ENCODE results near the gene CDKAL1.
"Not testable (repeated sequence)": the region's sequence is repeated elsewhere in the genome, so short reads cannot be mapped to it uniquely, and the experiment has no call there.

Gene CDKAL1

DNA sequence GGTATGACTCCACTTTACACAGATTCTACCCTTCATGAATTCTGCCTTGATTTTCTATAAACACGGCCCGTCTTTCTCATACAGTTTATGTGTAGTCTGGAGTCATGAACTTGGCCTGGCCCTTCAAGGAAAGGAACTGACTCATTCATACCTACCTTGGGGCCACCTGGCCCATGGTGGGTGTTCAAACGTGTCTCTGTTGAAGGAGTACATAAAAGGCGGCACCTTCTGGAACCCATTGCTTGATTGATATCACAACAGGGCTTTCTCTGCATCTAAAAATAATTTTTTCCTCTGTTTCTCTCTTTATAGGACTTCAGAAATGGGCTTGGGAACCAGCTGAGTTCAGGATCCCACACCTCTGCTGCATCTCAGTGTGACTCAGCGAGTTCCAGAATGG, 696.3 kb downstream of the CDKAL1 start:
- no peak for DNase-seq

DNA sequence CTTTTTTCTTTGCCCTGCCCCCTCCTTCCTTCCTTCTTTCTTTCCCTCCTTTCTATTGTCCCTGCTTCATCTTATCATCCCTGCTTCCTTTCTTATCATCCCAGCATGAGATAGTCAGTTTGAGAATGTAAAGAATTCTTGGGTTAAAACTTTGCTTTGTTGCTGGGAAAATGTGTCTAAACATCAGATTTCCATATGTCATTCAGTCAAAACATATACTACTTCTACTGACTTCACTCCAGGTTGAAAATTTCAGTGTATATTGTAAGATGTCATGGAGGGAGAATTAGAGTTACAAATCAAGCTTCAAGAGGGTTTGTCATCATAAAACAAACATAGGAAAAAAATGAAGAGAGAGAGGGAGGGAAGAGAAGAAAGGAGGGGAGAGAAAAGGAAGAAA, 700.9 kb downstream of the CDKAL1 start:
- no peak for DNase-seq

DNA sequence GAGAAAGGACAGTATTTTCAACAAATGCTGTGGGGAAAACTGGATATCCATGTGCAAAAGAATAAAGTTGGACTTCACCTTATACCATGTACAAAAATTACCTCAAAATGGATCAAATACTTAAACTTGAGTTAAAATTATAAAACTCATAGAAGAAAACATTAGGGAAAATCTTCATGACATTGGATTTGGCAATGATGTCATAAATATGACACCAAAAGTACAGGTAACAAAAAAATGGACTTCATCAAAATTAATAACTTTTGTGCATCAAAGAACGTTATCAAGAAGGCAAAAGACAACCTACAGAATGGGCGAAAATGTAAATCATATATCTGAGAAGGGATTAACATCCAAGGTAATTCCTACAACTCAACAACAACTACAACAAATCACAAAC, 704.0 kb downstream of the CDKAL1 start:
- DNase-seq: no peak

DNA sequence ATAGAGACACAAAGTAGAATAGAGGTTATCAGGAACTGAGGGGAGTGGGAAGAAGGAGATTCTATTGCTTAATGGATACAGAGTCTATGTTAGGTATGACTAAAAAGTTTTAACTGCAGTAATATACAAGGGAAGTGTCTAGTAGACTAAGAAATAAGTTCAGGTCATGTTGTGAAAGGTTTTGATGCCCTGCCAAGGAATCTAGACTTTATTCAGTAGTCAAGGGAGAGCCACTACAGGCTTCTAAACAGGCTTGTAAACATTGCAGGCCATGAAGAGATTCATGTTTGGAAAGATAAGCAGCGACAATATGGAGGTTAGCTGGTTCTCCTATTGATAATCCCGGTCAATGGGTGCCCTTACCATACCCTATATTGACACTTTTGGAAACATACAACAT, 706.5 kb downstream of the CDKAL1 start:
- no peak for DNase-seq

DNA sequence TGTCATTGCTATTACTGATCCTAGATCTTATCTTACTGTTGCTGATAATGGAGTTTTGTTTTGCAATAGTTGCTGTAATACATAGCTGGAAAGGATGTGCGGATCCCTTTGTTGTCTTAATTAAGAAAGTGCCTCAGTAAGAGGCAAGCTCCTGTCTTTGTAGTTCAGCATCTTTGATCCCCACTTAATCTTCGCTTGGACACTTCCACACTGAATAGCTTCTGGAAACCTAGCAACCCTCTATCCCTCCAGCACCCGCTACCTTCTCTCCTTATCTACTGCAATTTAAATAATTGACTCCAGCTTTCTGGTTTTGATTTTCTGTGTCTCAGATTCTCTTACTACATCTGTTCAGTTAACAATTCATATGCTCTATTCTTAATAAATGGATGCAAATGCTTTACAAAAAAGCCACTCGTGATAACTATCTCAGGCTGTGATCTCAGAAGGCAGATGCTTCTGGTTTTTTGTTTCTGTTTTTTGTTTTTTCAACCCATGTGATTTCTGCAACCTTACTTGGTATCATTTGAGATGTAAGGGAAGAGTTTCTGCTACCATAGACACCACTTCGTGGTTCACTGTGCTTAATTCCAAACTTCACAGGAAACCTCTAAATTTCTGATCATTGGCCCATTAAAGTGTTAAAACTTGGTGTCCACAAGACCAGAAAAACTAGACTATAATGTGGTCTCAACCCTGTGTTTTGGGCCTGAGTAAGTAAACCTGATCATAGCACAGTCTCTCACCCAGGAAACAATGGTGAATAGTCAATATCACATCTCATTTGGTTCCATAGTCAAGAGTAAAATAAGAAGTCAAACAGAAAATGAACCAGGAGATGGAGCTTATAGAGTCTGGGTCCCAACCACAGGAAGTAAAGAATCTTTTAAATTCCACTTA, 707.2 kb downstream of the CDKAL1 start:
- no peak for DNase-seq

DNA sequence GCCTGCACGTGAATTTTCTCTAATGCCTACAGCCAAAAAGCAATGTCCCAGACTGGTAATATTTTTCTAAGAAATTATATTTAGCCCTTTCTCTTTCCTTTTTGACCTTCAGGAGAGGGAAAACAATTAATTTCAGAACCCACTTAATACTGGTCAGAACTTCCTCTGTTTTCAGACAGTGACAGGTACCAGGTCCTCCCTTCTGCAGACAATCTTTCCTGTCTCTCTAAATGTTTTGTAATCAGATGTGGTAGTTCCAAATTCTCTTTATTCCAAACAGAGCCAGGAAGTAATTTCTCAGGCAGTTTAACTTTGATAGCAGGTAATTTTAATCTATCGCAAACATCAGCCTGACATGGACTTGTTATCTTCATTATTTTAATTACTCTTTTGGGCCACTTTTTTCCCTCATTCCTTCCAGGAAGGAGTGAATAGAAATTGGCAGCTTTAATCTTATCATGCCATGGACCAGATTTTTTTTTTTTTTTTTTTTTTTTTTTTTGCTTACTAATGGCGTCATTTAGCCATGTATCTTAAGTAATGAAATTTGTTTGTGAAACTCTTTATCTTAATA, 710.7 kb downstream of the CDKAL1 start:
- no peak for DNase-seq

DNA sequence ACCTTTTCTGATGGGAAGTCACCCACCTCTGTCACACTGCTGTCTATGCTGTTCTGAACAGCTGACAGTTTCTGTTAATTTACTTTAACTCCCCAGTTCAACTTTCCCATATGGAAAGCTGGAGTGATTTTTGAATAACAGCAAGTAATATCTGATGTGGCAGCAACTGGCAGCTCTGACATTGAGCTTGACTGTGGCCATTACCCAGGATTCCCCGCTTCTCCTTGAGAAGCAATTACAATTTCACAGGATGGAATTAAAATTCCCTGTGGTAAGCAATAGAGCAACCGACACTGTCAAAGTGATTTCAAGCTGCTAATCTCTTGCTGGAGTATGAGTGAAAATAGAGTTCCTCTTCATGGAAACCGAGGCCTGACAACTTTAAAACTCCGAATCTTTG, 711.2 kb downstream of the CDKAL1 start:
- DNase-seq: no peak

DNA sequence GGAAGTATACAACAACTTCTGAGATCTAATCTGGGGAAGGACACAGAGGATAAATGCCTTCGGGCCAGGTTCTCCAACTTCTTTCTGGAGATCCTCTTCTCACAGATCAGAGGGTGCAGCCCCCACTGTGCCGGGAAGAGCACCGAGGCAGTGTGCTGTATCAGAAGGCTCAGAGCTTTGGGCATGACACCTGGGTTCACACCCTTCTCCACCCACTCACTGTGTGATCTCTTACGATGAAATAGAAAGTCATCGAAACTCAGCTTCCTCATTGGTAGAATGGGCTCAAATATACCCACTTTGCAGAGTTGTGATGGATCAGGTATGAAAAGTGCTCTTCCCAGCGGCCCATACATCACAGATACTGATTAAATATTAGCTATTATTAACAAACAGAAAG, 711.8 kb downstream of the CDKAL1 start:
- DNase-seq: no peak

DNA sequence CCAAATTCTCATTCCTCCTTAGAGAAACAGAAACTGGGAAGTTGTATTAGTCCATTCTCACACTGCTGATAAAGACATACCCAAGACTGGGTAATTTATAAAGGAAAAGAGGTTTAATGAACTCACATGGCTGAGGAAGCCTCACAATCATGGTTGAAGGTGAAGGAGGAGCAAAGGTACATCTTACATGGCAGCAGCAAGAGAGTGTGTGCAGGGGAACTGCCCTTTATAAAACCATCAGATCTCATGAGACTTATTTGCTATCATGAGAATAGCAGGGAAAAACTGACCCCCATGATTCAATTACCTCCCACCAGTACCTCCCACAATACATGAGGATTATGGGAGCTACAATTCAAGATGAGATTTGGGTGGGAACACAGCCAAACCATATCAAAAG, 720.2 kb downstream of the CDKAL1 start:
- not testable (repeated sequence) for DNase-seq

DNA sequence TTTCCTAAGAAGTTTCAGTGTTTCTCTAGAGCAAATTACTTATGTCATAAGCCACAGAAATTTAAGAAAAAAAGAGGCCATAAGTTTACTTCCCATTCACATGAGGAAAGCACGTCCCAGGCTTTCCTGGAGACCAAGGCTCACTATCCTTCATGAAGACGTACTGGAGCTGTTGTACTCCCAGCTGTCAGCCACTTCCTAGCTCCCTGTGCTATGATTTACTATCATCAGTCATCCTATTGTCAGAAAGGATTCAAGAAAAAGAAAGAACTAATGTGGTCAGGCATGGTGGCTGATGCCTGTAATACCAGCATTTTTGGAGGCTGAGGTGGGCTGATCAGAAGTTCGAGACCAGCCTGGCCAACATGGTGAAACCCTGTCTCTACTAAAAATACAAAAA, 721.9 kb downstream of the CDKAL1 start:
- no peak for DNase-seq

DNA sequence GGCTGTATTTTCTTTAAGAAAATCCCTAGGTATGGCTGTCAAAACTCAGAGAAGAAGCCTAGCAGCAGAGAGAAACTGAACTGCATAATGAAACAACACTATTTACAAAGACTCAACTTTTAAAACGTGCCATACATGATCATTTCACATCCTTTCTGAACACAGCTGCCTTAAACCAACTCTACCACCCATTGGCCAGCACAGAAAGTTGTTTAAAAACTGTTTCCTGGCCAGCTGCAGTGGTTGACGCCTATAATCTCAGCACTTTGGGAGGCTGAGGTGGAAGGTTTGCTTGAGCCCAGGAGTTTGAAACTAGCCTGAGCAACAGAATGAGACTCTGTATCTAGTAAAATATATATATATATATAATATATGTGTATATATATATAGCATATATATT, 722.9 kb downstream of the CDKAL1 start:
- no peak for DNase-seq

DNA sequence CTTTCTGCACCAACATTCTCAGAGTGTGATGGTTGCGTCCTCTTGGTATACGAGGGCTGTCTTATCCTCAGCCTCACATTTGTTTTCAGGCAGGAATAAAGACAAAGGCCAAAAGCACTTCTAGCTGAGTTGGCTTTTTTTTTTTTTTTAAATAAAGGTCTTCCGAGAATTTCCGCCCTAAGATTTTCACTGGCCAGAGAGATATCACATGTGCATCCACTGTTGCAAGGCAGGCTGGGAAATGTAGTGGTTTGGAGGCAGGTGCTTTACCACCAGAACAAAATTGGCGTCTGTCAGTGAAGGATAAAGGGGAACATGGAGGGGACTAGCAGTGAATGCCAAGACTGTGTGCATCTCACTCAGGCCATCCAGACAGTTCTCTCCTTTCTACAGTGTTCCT, 724.4 kb downstream of the CDKAL1 start:
- DNase-seq: no peak

DNA sequence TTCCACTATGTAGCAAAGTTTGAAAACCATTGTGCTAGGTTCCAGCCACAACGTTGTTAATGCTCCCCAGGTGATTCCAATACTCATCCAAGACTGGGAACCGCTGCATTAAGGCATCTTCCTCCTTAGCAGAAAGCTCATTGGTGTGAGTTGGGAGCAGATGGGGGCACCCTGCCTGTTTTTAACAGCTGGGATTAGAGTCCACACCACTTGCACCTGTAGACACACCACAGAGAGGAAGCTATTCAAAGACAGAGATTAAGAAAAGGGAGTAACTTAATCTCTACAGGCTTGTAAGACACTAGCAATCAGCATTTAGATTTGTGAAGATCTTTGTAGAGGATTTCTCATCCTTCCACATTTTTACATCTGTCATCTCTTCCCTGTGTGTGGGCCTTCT, 725.4 kb downstream of the CDKAL1 start:
- no peak for DNase-seq

DNA sequence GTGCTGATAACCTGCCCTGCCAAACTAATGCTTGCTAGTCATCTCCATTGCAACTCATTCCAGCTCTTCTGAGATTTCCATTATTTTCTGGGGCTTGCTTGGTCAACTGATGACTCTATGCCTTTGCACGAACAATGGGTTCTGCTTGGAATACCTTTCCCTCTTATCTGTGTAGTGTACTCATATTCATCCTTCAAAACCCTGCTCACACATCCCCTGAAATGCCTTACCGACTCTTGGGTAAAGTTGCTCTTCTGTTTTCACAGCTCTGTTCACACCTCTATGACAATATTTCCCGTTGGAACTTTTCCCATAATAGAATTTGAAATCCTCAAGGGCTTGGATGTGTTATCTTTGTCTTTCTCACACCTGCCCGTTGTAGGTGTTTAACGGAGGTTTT, 728.2 kb downstream of the CDKAL1 start:
- DNase-seq: no peak

DNA sequence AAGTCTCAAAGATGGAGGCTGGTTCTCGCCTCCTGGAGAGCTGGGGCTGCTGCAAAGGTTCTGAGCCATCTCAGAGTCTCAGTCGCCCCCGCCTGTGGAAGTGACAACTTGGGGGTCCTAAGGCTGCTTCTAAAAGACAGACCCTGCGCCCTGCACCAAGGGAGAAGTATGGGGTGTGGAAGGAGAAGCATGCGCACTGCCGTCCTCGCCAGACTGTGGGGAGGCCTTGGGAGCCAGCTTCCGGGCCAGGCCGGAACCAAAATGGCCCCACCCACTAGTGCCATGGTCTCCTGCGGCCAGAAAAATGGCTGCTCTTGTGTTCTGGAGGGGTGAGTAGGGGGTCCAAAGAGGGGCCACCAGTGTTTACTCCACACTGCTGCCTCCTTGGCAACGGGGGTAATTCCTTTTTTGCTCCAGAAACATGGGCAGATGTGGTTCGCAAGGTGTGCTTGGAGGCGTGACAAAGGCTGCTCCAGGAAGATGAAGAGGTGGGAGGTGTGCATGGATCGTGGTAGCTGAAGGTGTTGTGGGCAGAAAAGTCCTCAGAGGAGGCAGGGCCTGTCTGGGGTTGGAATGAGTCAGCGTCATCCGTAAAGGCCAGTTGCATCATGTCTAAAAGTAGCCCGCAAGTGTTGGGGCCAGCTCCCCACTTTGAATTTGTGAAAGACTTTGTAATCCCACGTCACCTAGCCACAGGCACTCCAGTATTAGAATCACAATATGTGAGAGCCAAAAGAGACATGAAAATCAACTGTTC, 729.5 kb downstream of the CDKAL1 start:
- DNase-seq: peak; percentile 54

DNA sequence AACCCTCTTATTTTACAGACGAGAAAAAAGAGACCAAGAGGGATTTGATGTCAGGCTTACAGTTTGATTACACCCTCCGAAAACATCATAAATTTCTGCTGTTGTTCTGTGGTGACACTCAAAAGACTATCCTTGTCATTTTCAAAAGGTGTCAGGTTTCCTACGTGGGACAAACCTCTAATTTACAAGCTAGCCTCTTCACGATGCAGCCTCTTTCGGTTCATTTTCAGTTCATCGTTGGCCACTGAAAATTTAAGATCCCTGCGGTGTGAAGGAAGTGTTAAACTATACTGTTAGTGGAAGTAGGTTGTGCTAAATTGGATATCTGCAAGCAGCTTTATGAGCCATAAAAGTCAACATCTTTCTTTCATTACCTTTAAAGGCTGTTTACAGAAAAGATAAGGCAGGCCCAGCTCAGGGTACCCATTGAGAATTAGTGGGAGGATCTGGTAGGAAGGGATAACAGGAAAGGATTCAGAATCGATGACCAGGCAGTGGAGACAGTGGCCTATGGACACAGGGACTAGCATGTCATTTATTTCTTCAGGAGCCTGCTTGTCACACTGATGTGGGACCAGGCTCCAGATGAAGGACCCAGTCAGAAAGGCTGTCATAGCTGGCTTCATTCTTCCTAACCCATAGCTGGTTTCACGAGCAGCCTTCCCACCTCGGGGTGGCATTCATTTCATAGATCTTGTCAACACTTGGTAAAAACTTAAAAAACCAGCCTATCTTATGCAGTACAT, 730.2 kb downstream of the CDKAL1 start:
- no peak for DNase-seq

DNA sequence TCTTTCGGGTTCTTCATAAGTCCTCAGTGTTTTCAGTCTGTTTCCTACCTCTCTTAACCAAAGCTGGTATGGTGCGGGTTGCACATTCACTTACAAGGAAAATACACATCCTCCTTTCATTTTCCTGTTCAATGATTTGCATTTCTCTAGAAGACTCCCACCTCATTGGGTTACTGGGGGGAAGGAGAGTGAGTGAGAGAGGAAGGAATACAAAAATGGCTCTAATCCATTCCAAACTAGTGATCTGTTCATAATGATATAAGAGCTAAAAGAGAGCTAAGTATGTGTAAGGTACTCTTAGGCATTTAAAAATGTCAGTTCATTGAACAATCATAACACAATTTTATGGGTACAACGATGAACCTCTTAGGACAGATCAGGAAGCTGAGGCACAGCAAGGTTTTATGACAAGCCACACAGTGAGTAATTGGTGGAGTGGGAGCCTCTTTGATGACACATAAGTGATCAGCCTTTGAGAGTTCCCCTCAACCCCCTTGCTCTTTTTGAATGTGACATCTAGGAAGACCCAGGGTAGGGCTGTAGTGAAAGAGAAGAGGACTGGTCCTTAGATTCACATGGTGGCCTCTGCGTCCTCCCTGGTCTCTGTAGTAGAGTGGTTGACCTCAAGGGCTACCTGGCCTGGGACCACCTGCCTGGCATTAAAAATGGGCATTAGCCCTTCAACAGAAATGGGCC, 730.9 kb downstream of the CDKAL1 start:
- DNase-seq: peak; percentile 68

DNA sequence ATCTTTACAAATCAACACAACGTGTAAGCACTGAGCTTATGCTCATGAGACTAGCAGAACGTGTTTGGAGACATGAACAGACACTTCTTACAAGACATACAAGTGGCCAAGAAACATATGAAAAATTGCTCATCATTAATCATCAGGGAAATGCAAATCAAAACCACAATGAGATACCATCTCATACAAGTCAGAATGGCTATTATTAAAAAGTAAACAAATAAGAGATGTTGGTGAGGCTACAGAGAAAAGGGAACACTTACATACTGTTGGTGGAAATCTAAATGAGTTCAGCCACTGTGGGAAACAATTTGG, 731.4 kb downstream of the CDKAL1 start:
- DNase-seq: peak; percentile 17

DNA sequence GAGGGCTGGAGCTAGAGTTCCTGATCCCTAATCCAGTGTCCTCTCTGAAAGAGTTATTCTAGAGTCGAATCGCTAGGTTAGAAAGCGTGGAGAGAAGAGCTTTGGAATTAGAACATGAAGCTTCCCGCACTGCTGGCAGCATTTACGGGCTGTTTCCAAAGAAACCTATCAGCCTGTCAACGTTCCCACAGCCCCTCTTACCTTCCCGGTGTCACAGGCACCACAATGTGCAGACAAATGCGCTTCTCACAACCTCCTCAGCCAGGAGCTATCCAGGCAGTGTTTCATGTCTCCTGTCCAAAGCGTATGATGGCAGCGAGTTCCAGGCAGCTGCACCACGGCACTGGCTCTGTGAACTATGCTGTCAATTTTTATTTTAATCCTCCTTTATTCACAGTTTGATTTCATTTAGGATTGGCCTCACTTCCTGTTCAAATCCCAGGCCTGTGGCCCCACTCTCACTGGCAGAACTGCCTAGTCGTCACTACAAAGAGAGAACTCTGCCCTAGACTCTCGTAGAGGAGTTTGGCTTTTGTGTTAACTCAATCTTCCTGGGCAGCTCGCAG, 736.5 kb downstream of the CDKAL1 start:
- DNase-seq: no peak

DNA sequence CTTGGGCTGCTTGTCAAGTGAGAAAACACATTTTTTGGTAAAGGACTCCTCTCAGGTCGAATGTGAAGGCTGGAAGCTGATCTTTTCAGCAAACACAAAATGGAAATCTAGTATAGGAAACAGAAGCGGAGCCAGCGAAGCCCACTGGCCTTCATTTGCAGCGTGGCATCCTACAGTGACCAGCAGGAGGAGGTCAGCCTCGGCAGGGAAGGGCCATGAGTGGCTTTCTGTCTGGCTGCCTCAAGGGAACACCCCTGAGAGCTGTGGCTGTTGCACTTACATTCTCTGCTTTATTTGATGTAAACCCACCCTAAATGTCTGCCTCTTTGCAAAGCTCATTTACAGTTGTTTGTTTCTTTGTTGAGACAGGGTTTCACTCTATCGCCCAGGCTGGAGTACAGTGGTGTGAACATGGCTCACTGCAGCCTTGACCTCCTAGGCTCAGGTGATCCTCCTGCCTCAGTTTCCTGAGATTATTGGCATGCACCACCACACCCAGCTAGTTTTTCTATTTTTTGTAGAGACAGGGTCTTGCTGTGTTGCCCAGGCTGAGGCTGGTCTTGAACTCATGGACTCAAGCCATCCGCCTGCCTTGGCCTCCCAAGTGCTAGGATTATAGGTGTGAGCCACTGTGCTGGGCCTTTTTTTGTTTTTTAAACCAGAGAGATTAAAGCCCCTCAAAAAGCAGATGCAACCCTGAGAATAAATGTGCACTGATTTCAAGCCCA, 737.3 kb downstream of the CDKAL1 start:
- no peak for DNase-seq

DNA sequence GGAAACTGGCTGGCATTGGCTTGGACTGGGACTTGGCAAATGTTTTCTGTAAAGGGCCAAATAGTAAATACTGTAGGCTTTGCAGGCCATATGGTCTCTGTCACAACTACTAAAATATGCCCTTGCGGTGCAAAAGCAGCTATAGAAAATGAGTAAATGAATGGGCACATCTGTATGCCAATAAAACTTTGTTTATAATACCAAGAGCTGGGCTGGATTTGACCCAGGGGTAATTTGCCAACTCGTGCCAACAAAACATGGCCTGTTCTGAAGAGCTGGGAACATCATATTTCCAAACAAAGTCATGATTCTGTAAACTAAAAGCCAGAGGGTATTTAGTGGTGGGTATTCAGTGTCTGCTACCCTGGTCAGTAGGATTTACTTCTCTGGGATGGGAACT, 739.2 kb downstream of the CDKAL1 start:
- no peak for DNase-seq

DNA sequence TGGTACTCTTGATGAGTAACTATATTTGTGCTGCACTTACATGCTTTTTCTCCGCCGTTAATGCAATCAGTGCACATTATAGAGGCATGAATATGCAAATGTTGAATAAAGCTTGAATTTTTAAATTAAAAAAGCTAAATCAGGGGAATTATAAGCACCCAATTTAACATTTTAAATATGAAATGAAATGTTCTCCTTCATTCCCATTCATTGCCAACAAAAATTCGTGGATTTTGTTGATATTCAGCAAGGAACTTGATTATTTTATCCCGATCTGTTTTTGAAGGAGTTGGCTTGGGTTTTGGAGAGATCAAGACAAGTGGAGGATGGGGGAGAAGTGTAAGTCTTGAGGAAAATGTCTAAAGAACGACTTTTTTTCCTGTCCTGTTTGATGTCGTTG, 740.6 kb downstream of the CDKAL1 start:
- no peak for DNase-seq
